NCI-H82 treated with DMSO at 0.1 percent for 48 hours (cell line): ENCODE data around the gene BLOC1S4.

Source experiments
- DNase-seq: peaks from one replicate; lab custom pipeline; 2025; ENCODE audit not compliant: unreplicated experiment; lab: John Stamatoyannopoulos, UW

Gene BLOC1S4

DNA sequence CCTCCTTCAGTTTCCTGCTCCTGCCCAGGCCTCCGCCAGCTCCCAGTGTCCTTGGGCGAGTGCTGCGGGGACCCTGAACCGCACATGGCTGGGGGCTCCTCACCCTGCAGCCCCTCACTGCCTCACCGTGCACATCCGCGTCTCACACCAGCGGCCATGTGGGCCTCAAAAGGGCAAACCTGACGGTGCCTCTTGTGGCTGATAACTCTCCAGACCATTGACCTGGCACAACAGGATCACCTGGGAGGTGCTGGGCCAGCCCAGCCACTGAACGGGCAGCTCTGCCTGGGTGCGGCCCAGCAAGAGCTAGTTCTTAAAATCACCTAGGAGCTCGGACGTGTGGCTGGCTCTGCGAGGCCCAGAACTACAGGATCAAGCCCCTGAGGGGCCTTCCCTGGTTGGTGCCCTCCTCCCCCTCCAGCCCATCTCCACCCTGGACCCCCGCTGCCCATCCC is 26.4 kb upstream of the BLOC1S4 start:
- no peak for DNase-seq

DNA sequence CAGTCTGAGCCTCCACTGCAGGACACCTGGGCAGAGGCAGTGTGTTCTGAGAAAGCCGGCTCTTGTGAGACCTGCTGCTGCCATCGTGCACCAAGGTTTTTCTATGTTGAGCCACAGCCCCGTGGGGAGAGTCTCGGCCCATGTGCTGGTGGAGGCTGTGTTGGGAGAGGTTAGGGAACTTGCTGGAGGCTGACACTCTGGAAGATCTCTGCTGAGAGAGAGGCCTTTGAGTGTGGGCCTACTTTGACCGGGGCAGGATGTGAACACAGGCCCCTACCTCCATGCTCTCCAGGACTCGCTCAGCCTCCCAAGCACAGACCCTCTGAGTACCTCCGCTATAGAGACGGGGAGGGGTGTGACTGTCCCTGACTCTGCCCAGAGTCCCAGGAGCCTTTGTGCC is 23.6 kb upstream of the BLOC1S4 start:
- no peak for DNase-seq

DNA sequence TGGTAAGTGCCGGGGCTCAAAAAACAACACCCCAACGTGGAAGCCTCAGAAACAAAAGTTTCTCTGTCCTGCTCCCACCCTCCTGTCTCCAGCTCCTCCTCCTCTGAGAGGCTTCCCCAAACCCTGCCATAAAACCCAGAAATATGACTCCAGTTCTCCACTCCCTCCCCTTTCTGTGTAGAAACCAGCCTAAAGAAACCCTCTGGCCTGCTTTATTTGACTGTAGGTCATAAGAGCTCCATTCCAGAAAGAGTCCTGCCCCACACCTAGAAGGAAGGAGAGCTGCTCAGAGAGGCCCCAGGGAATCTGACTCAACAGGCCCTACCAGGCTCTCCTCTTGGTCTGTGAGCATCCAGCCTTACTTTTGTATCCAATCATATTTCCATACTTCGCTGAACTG is 23.2 kb upstream of the BLOC1S4 start:
- DNase-seq = no peak

DNA sequence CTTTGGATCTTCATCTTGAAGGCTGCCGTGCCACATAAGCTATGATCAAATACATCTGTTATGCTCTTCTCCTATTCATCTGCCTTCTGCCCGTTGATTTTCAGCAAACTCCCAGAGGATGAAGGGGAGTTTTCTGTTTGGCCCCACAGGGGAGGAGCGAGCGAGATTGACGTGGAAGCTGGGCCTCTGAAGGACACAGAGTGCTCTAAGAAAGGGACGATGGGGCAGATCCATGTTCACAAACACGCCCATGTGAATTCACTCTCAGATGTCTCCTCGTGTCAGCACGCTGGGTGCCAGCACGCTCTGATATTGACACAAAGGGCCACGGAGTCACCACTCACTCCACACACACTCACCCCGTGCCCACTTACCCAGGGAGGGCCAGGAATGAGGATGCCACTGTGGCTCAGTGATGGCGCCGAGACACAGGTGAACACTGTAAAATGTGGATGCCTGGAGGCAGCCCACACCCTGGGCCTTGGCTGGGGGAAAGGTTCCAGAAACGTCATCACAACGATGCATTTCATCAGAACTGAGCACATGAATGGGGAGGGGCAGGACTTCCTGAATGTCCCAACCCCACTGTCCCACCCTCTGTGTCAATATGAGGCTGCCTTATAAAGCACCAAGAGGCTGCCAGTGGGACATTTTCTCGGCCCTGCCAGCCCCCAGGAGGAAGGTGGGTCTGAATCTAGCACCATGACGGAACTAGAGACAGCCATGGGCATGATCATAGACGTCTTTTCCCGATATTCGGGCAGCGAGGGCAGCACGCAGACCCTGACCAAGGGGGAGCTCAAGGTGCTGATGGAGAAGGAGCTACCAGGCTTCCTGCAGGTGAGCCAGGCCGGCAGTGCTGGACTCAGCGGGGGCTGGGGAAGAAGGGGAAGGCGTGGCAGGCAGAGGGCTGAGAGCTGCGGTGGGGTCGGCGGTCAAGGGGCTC is 22.5 kb upstream of the BLOC1S4 start, which contains the start of gene S100P:
S100P (plus strand) TSS at position 648 of the 946 bp plus-strand sequence; CDS start at position 703, 55 bp downstream.
- no peak for DNase-seq

DNA sequence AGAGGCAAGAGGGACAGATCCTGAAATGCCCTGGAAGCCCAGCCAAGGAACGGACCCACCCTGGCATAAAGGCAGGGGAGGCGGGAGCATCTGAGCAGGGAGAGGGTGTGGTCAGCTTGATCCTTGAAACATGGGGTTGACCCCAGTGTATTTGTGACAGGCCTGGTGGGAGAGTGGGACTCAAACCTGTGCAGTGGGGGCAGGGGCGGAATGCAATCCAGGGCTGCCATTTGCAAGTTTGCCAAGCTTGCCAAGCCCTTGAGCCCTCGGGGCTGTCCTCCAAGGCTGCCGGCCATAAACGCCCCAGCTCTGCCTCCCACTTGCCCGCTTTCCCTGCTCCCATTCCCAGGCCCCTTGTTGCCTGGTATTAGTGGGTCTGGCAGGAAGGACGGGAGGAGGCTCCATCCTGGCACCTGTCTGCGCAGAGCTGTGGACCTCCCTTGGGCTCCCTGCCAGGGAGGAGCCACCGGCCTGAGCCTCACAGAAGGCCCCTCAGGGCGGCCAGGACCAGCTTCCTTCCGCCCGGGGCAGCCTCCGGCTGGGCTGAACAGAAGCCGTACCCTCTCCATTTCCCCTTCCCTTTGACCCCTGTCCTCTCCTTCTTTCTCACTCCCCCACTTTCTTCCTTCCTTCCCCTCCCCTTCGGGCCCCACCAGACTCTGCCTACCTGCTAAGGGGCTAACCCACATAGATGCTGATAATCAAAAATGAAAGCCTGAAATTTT is 21.6 kb upstream of the BLOC1S4 start:
- no peak for DNase-seq

DNA sequence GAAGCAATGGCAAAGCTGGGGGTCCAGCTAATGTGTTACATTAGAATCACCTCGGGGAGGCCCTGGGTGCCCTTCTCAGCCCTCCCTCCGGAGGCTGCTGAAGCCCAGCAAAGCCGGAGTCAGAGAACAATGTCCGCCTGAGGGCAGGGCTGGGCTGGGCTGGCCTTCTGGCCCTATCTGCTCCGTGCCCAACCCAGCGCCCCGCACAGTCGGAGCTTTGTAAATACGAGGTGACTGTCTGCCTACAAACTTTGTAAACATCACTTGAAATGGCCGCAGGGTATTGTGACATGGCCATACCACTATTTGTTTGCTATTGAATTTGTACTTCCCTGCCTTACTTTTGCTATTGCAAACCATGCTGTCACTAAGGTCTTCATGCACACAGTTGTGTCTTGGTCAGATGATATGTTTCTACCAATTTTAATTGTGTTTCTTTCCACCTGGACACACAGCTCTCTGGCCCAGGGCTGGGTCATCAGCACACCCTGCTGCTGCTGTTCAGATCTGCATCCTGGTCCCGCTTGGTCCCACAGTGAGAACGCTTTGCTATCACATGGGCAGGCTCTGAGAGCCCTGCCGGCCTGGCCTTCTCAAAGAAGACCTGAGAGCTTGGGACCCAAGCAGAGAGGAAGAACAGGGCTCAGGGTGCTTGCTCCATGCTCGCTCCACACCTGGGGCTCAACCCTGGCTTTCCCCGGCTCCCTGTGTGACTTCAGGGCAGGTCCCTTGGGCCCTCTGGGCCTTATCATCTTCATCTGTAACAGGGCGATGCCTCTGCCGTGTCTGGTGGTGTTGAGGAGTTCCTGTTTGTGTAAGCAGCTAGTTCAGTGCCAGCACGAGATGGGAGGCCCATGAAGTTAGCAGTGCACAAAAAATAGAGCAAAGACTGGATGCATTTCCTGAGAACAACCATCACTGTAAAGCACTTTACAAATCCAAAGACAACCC is 20.0 kb upstream of the BLOC1S4 start:
- no peak for DNase-seq

DNA sequence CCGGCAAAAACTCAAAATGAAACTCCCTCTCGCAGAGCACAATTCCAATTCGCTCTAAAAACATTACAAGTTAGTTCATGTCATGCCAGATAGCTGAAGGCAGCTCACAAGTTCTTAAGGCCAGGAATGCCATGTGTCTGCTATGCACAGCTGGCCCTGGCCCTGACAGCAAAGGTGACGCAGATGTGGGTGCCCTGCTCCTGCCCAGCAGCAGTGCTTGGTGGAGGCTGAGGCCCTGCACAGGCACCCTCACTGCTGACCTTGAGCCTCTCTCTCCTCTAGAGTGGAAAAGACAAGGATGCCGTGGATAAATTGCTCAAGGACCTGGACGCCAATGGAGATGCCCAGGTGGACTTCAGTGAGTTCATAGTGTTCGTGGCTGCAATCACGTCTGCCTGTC is 19.4 kb upstream of the BLOC1S4 start:
- no peak for DNase-seq

DNA sequence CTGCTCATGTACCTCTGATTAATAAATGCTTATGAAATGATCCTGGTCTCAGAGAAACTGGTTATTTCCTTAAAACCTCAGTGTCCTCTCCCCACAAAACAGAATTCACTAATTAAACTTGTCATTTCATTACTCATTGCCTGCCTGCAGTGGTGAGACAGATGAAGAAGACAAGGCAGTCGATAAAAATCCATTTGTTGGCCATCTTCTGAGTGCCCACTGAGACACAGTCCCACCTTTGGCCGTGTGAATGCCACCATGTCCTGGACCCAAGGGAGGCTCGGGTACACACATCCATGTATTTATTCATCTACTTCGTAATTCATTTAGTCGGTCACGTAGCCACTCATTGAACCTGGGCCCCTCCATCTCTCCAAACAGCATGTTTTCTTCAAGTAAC is 18.8 kb upstream of the BLOC1S4 start:
- no peak for DNase-seq

DNA sequence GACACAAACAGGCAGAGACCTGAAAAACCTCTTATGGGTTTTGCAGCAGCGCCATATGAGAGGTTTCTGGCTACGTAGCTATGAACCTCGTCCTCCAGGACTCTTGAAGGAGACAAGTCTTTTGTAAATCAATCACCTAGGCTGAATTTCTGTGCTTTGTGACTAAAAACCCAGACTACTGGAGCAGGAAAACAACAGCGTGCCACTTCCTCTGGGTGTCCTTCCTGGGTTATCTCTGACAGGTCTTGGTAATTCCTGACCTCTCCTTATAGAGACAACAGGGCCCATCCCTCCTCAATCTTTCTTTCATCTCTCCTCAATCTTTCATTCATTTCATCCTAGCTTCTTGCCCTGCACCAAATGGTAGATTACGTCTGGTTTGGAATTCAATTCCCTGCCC is 16.6 kb upstream of the BLOC1S4 start:
- no peak for DNase-seq

DNA sequence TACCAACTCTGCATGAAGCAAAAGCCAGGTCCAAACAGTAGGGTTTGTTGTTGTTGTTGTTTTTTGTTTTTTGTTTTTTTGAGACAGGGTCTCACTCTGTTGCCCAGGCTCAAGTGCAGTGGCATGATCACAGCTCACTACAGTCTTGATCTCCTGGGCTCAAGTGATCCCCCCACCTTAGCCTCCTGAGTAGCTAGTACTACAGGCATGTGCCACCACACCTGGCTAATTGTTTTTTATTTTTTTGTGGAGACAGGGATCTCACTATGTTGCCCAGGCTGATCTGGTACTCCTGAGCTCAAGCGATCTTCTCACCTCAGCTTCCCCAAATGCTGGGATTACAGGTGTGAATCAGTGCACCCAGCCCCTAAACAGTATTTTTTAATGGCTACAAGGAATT is 16.1 kb upstream of the BLOC1S4 start:
- DNase-seq = no peak

DNA sequence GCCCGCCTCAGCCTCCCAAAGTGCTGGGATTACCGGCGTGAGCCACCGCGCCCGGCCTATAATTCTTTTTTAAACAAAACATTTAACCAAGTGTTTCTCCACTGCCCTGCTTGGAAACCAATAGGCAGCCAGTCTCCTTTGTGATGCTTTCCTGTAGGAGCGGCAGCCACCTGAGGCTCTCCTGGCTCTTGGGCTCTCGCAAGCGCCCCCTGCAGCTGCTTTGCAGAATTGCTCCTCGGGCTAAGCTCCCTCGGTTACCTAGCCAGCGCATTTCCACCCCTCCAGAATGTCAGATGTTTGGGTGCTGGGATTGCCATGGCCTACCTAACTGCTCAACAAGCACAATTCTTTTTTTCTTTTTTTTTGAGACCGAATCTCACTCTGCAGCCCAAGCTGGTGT is 14.6 kb upstream of the BLOC1S4 start:
- DNase-seq = no peak

DNA sequence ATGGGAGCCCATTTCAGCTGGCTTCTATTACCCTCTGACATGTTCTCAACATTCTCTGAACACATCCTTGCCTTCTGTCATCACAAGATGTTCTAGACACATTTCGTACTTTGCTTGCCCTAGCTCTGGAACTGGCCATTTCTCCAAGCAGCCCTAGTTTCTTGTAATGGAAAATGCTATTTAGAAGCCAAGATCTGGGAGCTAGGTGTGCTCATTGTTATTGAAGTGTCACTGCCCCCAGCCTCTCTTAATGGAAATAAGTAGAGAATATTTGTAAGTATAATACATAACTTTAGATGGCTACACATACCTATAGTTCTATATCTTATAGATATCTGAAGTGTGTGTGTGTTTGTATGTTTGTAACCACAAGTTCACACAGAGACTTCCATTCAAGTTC is 13.2 kb upstream of the BLOC1S4 start:
- no peak for DNase-seq

DNA sequence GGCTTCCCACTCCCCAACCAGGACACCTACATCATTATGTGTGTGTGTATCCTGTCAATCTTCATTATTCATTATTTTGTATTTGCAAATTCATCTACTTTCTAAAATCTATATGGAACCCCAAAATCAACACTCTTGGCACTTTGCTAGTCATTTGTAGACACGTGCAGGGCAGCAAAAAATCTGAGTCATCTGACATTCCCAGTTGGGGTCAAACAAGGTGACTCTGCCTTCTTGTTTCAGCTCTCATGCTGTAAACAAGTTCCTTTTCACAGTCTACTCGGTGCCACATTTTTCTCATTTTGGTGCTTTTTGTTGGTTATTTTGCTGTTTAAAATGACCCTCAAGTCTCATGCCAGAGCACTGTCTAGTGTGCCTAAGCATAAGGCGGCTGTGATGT is 12.2 kb upstream of the BLOC1S4 start:
- DNase-seq = no peak

DNA sequence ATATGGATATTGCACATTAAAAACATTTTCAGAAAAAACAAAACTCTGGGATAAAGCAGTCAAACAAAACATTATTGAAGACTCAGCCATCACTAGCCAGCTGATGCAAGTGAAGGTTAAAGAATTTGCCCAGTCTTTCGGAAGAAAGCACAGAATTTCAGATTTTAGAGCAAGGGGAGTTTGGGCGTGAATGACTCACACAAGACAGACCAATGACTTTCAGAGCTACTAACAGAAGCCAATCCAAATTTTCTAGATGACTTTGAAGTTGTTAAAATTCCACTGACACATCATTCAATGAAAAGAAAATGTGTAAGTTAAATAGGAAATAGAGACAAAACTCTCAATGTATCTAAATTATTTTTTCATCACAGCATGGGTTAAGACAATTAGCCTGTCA is 10.3 kb upstream of the BLOC1S4 start:
- no peak for DNase-seq

DNA sequence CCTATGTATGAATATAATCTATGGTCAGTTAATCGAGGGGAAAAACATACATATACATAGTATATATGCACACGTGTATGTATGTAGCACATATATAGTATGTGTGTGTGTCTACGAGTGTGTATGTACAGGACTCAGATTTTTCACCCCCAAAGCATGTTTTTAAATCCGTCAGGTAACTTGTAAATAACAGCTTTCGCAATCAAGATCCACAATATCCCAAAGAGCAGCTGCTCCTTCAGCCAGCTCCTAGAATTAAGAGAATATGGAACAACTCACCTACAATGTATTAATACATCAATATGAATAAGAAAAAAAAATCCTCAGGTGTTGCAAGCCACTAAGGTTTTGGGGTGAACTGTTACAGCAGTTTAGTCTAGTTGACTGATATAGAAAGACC is 9.8 kb upstream of the BLOC1S4 start:
- no peak for DNase-seq

DNA sequence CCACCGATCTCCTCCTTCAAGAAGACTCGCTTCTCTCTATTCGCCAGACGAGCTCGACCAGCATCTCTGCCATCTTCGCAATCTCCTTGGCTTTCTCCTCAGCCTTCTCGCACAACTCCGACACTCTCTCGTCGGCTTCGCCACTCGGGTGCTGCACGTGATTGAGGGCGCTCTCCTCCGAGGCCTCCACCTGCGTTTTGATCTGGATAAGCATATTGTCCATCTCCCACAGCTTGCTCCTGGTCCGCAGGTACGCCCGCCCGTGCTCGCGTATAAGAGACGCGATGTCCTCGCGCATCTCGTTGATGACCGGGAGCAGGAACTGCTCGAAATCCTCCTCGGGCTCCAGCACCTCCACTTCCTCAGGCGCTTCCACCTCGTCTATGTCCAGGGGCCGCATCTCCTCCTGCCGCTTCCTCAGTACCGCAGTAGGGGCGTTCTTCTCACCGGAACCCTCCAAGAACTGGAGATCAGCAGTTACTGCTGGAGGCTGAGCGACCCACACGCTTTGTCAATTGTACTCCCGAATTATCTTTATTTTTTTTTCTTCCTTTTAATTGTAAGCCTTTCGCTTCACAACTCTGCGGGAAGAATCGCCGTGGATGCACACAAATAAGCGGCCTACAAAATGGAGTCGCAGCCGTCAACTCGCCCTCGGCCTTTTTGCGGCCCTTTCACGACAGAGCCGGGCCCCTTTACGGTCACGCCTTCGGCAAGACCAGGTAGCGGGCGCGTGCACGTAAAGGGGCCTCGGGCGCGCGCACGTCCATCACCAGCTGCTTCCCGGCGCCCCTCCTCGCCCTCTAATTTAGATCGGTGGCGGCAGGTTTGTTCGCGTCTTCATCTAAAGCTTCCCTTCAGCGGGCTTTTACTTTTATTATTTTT is 6.5 kb upstream of the BLOC1S4 start, which contains the start of gene MRFAP1L1:
MRFAP1L1 (minus strand) TSS at position 636 of the 885 bp plus-strand sequence; CDS start at position 400, 236 bp downstream.
- DNase-seq = peak; percentile 88

DNA sequence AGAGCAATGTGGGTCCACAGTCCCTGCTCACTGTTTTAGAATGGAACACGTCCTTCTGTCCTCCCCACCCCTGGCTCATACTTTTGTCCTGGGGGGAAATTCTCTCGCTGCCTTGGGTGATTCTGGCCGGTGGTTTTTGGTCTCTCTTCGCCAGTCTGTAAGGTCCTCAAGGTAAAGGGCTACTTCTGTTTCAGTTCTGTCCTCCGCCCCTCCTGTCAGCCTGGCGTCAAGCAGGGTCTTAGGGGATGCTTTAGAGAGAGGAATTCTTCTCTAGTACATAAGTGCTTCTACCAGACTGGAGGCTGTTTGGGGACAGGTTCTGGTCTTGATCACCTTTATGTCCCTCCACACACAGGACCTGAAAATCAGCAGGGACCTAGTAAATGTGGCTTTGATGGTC is 5.7 kb upstream of the BLOC1S4 start:
- no peak for DNase-seq

DNA sequence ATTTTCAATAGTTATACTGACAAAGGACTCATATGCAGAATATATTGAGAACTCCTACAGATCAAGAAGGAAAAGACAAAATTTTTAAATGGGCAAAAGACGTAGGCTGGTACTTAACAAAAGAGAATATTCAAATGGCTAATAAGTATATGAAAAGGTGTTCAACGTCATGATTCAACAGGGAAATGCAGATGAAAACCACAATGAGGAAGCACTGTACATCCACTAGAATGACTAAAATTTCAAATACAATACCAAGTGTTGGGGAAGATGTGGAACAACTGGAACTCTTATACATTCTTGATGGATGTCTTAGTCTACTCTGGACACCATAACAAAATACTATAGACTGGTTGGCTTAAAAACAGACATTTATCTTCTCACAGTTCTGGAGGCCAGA is 5.0 kb upstream of the BLOC1S4 start:
- no peak for DNase-seq

DNA sequence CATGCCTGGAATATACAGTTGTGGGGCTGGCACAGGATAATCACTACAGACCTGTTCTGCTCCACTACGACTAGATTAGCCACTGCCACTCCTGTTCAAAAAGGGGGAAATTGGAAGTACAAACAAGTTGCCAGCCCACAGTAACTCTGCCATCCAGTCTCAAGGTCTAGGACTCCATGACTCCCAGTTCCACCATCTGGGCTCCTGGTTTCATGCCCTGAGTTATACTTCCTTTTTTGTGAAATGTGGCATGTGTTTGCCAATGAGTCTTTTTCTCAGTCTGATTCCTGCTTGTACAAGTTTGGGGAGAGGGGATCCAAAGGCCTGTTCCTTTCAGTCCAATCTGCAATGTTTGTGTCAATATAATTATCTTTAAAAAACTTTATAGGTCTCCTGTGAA is 1.0 kb upstream of the BLOC1S4 start:
- DNase-seq = no peak

DNA sequence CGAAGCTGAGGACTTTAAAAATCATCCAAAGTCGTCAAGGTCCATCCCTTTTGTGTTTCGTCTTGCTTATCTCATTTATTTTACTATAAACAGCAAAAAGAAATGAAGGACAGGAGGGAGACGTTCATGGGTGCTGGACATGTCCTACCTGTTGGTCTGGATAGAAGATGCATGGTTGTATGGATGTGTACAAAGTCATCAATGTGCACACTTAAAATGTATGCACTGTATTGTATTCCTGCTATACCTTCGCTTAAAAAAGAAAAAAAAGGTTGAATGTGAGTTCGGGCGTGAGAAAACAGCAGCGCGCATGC is 313 bp upstream of the BLOC1S4 start:
- DNase-seq = no peak
